ENCODE results near the gene TRIM38.
"Not testable (repeated sequence)": the region's sequence is repeated elsewhere in the genome, so short reads cannot be mapped to it uniquely, and the experiment has no call there.

Gene TRIM38

GRCh38 chr6:25997921-25998320, 35.3 kb downstream of the TRIM38 start:
- no peak for TF ChIP-seq CTCF (IDR thresholded peaks at IDR 0.05; ENCODE audit: borderline replicate concordance, control extremely low read depth, extremely low read depth, insufficient read depth, missing control alignments)

GRCh38 chr6:25998379-25998778, 35.8 kb downstream of the TRIM38 start:
- no peak for DNase-seq (ENCODE audit: low spot score)
- in situ Hi-C loops (cut with MboI; ENCODE audit: low sequenced_read_pairs, unreplicated experiment), result no loop called here
- TF ChIP-seq CTCF (IDR thresholded peaks at IDR 0.05; ENCODE audit: borderline replicate concordance, control extremely low read depth, extremely low read depth, insufficient read depth, missing control alignments), result no peak

More at GRCh38 chr6:25997921-25998320, 35.3 kb downstream of the TRIM38 start:
- in situ Hi-C loops (cut with MboI; ENCODE audit: low sequenced_read_pairs, unreplicated experiment), result no loop called here
- no peak for DNase-seq (ENCODE audit: low spot score)

DNA sequence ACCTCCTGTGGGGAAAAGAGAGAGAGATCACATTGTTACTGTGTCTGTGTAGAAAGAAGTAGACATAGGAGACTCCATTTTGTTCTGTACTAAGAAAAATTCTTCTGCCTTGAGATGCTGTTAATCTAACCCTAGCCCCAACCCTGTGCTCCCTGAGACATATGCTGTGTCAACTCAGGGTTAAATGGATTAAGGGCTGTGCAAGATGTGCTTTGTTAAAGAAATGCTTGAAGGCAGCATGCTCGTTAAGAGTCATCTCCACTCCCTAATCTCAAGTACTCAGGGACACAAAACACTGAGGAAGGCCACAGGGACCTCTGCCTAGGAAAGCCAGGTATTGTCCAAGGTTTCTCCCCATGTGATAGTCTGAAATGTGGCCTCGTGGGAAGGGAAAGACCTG, 36.6 kb downstream of the TRIM38 start:
- in situ Hi-C loops (cut with MboI; ENCODE audit: low sequenced_read_pairs, unreplicated experiment); DNase-seq (ENCODE audit: low spot score): not testable (repeated sequence)

GRCh38 chr6:26000366-26001144, 38.0 kb downstream of the TRIM38 start:
- in situ Hi-C loops (cut with MboI; ENCODE audit: low sequenced_read_pairs, unreplicated experiment), result no loop called here
- DNase-seq (ENCODE audit: low spot score), result no peak
- TF ChIP-seq CTCF (IDR thresholded peaks at IDR 0.05; ENCODE audit: borderline replicate concordance, control extremely low read depth, extremely low read depth, insufficient read depth, missing control alignments), result no peak

GRCh38 chr6:26003102-26003694, 40.6 kb downstream of the TRIM38 start:
- DNase-seq (ENCODE audit: low spot score), result peak; percentile 60
- peak; percentile 70 for TF ChIP-seq CTCF (IDR thresholded peaks at IDR 0.05; ENCODE audit: borderline replicate concordance, control extremely low read depth, extremely low read depth, insufficient read depth, missing control alignments)
- in situ Hi-C loops (cut with MboI; ENCODE audit: low sequenced_read_pairs, unreplicated experiment), result no loop called here

- in situ Hi-C loops (cut with MboI; ENCODE audit: low sequenced_read_pairs, unreplicated experiment), result no loop called here
- DNase-seq (ENCODE audit: low spot score), result no peak
- TF ChIP-seq CTCF (IDR thresholded peaks at IDR 0.05; ENCODE audit: borderline replicate concordance, control extremely low read depth, extremely low read depth, insufficient read depth, missing control alignments), result no peak
Measured at GRCh38 chr6:26006086-26006939, 43.7 kb downstream of the TRIM38 start.

GRCh38 chr6:26006940-26007305, 44.3 kb downstream of the TRIM38 start:
- DNase-seq (ENCODE audit: low spot score); in situ Hi-C loops (cut with MboI; ENCODE audit: low sequenced_read_pairs, unreplicated experiment): not testable (repeated sequence)
